Stimulated activated CD4-positive, alpha-beta T cell treated with anti-CD3 and anti-CD28 coated beads, Interleukin-12 subunit alpha, Interleukin-12 subunit beta, amount 100 ng/mL, for 24 hours (primary cell): Measurements from ENCODE around the gene DIP2A.

ENCODE experiments used
- DNase-seq, 2 experiments: peaks; one replicate each; pipeline ENCODE4 v3.0.0-alpha.2; 2020; ENCODE audit warnings: low read depth in 2 of 2

Gene DIP2A, protein sequence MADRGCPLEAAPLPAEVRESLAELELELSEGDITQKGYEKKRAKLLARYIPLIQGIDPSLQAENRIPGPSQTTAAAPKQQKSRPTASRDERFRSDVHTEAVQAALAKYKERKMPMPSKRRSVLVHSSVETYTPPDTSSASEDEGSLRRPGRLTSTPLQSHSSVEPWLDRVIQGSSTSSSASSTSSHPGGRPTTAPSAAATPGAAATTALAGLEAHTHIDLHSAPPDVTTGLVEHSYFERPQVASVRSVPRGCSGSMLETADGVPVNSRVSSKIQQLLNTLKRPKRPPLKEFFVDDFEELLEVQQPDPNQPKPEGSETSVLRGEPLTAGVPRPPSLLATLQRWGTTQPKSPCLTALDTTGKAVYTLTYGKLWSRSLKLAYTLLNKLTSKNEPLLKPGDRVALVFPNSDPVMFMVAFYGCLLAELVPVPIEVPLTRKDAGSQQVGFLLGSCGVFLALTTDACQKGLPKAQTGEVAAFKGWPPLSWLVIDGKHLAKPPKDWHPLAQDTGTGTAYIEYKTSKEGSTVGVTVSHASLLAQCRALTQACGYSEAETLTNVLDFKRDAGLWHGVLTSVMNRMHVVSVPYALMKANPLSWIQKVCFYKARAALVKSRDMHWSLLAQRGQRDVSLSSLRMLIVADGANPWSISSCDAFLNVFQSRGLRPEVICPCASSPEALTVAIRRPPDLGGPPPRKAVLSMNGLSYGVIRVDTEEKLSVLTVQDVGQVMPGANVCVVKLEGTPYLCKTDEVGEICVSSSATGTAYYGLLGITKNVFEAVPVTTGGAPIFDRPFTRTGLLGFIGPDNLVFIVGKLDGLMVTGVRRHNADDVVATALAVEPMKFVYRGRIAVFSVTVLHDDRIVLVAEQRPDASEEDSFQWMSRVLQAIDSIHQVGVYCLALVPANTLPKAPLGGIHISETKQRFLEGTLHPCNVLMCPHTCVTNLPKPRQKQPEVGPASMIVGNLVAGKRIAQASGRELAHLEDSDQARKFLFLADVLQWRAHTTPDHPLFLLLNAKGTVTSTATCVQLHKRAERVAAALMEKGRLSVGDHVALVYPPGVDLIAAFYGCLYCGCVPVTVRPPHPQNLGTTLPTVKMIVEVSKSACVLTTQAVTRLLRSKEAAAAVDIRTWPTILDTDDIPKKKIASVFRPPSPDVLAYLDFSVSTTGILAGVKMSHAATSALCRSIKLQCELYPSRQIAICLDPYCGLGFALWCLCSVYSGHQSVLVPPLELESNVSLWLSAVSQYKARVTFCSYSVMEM (N-terminal part only)

DNA sequence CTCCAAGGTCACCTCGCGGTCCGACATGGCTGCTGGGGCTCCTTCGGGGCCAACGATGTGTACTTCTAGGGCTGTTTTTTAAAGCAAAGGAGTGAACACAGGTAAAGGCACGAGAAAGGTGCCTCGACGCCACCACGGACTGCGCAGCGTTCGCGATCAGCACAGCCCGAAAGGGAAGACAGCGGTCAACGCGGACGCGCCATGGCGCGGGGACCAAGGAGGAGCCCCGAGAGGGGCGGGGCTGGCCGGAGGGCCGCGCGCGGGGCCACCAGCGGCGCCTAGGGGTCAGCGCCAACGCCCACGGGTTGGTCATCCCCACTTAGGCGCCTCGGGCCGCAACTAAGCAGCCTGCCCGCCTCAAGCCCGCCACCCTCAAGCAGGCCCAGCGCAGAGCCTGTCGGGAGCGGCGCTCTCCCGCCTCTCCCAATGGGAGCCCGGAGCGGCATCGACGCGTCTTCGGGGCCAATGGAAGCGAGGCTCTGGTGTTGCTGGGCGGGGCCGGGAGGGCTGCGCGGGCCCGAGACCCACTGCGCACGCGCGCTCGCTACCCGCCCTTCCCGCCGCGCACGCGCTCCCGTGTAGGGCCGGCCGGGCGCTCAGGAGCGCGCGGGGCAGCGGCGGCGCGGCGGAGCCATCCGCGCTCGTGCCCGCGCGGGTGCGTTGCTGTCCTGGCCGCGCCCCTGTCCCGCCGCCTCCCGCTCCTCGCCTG lies at the start of gene DIP2A:
TSS of gene DIP2A (plus strand) at position 577 of the 709 bp plus-strand sequence. CDS start 241 bp downstream, outside the sequence.
- peak; percentile 86 to 87 for DNase-seq

DNA sequence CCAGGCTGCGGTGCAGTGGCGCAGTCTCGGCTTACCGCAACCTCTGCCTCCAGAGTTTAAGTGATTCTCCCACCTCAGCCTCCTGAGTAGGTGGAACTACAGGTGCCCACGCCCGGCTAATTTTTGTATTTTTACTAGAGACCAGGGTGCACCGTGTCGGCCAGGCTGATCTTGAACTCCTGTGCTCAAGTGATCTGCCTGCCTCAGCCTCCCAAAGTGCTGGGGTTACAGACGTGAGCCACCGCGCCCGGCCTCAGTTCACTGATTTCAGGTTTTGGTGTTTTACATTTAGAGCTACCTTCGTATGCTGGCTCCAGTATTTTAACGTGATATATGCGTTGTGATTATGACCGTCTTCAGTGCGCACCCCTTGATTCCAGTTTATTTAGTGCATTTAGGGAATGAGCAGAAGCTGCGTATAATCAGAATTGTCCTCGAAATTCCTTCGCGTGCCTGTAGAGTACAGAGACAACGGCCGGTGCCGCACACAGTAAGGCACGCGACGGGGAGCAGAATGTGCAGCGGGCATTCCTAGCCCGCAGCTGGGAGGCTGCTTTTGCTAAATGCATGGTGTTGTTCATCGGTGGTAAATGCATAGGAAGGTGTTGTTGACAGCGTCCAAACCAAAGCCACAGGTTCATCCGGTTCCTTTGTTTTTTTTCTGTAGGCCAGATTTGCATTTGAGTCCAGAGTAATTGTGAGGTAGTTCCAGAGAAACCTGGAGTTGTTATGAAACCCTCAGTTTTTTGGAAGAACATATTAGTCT lies 48.9 kb upstream of the DIP2A start:
- DNase-seq = no peak

DNA sequence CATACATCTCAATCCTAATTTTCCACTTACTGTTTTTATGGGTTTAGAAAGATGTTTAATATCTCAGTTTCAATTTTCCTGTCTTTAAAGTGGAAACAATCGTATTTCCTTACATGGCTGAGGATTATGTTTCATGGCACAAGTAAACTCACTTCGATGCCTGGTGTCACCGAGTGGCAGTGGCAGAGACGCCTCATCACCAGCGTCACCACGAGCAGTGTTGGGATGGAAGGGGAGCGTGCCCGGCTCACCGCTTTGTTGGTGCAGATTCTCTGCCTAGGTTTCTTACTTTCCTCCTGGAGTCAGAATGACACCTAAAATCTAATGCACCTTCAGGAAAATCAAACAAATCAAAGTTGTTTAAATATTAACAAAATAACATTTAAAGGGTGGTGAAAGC lies 48.2 kb upstream of the DIP2A start:
- DNase-seq = no peak

DNA sequence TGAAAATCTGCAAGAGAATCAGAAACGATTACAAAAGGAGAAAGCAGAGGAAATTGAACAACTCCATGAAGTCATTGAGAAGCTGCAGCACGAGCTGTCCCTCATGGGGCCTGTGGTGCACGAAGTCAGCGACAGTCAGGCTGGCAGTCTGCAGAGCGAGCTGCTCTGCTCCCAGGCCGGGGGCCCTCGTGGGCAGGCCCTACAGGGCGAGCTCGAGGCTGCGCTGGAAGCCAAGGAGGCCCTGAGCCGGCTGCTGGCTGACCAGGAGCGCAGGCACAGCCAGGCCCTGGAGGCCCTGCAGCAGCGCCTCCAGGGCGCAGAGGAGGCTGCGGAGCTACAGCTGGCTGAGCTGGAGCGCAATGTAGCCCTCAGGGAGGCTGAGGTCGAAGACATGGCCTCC lies 47.5 kb upstream of the DIP2A start:
- DNase-seq = no peak

DNA sequence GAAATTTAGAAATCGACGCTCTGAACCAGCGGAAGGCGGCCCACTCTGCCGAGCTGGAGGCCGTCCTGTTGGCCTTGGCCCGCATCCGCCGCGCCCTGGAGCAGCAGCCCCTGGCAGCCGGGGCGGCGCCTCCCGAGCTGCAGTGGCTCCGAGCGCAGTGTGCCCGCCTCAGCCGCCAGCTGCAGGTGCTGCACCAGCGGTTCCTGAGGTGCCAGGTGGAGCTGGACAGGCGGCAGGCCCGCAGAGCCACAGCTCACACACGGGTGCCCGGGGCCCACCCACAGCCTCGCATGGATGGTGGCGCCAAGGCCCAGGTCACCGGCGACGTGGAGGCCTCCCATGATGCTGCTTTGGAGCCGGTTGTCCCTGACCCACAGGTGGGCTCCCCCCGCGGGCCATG lies 47.0 kb upstream of the DIP2A start:
- no peak for DNase-seq

DNA sequence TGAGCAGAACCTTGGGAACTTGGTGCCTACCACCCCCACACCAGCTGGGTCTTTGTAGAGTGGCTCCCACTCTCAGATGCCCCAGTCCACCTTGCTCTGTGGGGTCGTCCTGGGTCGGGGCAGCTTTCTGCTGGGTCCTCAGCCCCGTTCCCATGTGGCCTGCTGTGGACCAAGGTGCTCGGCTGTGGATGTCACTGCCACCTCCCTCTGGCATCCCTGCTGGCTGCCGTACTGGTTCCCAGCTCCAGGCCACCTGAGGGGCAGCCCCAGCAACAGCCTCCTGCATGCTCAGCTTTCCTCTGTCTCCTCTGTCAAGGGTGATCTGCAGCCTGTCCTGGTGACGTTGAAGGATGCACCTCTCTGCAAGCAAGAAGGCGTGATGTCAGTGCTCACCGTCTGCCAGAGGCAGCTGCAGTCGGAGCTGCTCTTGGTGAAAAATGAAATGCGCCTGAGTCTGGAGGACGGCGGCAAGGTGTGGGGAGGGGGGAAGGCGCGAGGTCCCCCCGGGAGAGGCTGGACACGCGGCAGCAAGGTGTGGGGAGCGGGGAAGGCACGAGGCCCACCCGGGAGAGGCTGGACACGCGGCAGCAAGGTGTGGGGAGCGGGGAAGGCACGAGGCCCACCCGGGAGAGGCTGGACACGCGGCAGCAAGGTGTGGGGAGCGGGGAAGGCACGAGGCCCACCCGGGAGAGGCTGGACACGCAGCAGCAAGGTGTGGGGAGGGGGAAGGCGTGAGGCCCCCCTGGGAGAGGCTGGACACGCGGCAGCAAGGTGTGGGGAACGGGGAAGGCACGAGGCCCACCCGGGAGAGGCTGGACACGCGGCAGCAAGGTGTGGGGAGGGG lies 45.9 kb upstream of the DIP2A start:
- no peak for DNase-seq

DNA sequence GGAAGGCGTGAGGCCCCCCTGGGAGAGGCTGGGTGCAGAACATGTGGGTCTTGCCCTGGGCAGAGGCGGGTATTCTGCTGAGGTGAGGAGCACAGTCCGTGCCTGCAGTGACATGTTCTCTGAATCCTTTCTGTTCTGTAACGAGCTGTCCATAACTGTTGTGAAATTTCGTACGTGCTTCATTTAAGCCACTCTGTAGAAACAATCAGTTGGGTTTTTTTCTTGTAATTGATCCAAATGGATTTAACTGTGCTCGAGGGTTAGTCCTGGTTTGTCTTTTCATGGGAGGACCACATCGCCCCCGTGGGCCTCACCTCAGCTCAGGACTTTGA lies 45.4 kb upstream of the DIP2A start:
- DNase-seq = no peak

DNA sequence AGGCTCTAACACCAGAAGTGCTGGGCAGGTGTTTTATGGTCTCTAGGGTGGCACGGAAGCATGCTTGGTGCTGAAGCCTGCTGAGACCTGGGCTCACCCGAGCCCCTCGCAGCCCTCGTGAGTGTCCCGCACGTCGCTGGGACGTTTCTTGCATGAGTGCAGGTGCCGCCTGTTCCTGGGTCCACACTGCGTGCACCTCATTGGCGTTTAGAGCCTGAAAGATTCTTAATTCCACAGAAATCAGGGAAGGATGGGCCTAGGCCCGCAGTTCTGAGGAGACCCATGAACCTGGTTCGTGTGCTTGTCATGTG lies 43.8 kb upstream of the DIP2A start:
- no peak for DNase-seq

DNA sequence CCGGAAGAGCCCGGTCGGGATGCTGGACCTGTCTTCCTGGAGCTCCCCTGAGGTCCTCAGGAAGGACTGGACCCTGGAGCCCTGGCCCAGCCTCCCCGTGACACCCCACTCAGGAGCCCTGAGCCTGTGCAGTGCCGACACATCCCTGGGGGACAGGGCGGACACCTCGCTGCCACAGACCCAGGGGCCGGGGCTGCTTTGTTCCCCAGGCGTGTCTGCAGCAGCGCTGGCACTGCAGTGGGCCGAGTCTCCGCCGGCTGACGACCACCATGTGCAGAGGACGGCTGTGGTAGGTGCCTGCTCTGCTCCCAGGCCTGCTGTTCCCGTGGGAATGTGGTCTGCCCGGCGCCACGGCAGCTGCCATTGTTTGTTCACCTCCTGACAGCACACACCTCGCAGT lies 42.1 kb upstream of the DIP2A start:
- DNase-seq = no peak

DNA sequence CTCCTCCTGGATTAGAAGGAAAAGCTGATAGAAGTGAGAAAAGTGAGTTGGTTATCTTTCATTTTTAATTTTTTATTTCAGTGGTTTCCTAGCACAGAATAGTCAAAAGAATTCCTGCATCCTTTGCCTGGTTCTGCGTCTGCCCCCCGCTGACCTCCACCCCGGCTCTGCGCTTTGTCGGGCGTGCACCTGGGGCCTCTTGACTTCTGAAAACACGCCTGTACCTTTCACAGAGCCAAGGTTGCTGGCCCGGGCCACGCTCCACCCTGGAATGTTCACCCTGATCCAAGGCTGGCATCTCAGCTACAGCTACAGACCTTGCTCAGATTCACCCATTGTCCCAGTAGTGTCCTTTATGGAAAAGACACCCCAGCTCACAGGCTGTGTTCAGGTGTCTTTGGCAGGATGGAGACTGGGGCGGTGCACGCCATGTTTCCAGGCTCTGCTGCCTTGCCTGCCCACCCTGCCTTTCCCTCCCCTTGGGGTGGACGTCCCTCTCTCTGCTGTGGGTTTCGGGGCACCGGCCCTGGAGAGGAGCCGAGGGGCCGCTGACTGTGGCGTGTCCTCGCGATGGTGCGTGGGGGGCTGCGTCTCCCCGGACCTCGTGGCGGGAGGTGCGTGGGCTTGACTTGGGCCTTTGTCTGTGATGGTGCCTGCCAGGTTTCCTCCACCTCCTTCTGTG lies 40.3 kb upstream of the DIP2A start:
- no peak for DNase-seq

DNA sequence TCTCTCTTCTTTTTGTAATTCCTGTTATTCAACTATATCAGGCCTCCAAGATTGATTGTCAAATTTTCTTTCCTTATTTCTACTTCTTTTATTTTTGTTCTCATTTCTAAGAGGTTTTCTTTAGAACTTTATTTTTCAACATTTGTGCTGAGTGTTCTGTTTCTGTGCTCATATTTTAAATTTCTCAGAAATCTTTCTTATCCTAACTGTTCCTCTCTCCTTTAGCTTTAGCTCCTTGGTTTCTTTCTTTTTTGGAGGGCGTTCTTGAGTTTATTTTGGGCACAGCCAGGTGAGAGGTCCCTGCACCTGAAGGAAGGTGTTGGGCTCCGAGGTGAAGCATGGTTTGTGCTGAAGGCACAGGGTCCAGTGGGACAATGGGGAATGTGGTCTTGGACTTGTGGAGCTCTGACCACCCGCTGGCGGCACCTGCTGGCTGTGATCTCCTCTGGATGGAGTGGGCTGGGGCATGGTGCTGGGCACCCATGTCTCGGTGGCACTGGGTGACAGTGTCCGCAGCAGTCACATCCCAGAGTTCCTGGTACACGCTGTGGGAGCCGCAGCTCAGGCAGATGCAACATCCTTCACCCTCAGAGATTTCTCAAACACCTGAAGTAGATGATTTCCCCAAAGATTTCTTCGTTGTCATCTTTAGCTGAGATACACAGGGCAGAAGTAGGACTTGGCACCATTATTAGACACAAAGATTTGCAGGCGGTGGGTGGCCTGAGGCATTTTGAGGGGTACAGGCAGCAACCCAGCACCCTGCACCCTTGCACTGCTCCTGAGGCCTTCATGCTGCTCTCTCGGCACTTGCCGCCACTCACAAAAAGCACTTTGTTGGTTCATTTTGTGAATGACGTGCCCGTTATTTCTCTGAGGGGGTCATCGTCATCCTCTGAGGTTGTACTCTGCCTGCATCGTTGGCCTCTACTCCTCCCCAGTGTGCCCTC lies 38.2 kb upstream of the DIP2A start:
- DNase-seq = no peak

DNA sequence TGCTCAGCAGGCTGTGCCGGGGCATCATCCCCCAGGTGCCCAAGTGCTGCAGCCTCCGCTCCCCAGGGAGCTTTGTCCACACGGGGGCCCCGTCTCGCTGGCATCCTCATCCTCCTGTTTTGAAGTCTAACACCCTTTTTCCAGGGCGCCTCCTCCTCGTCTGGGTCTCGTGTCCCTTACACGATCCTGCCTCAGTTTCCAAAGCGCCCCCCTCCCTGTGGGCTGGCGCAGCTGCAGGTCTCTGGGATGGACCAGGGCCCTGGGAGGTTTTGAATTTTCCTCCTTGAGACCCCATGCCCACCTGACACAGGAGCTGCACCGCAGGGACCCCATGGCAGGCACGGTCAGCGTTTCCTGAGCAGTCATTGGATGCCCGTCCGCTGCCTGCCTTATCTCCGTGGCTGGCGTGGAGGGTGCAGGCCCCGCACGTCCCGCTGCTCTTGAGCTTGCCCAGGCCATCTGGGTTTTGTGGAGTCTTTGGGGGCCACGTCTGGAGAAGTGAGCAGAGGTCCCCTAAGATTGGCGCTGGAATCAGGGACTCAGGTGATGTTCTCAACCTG lies 37.4 kb upstream of the DIP2A start:
- DNase-seq = no peak

DNA sequence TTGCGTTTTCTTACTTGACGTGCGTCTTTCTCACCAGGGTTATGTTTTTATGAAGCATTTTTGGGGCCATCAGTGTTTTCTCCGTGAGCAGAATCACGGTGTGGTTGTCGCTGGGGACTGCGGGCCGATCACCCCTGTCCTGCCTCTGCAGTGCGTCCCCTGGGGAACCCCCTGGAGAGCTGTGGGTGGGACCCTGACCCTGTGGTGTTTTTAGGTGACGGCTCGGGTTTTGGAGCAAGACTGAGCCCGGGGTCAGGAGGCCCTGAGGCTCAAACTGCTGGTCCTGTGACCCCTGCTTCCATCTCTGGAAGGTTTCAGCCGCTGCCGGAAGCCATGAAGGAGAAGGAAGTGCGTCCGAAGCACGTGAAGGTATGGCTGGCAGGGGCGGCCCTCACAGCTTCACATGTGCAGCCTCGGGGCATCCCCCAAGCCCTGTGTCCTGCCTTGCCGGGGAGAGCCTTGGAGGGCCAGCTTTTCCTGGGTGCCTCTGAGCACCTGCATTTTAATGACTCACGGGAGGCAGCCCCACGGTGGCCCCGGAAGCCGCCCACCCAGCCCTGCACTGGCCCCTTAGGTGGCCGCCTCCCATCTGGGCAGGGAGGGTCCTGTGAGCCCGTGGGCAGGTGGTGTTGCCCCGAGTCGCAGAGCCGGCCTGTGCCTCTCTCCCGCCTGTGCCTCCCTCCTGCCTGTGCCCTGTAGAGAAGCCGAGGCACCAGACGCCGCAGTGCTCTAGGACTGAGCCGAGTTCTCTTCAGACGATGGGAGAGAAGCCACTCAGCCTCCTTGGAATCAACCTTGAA lies 36.7 kb upstream of the DIP2A start:
- DNase-seq = no peak

DNA sequence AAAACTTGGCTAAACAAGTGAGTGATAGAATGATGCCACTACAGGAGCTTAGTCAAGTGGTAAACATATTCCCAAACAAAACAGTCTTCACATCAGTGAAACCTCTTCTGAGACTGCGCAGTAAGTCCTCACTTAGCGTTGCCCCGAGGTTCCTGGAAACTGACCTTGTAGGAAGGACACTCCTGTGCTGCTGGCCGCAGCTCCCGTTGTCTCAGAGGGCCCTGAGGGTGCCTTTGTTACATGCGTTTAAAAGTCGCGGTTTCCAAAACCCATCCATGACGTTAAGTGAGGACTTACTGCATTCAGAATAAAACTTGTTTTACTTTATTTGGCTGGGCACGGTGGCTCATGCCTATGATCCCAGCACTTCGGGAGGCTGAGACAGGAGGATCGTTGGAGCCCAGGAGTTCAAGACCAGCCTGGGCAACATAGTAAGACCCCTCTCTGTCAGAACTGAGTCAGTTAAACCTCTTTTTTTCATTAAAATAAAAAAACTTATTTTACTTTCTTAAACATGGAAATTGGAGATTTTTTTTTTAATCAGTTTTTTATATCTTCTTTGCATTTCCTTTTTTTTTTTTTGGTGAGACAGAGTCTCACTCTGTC lies 36.0 kb upstream of the DIP2A start:
- DNase-seq = no peak

DNA sequence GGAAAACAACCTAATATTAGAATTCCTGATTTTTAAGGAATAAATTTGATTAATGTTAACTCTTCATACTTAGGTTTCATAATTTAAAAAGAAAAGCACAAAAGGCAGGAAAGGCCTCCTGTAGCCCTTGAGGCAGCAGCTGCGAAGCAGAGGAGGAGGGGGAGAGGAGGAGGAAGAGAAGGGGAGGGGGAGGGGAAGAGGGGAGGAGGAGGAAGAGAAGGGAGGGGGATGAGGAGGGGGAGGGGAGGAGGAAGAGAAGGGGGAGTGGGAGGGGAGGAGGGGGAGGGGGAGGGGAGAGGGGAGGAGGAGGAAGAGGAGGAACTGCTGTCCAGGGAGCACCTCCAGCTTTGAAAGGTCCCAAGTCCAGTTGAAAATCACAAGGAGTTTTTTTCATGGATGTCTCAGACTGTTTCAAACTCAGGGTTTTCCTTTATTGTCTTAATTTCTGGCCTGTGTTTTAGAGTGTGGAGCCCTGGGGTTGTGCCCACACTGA lies 35.1 kb upstream of the DIP2A start:
- DNase-seq = no peak

DNA sequence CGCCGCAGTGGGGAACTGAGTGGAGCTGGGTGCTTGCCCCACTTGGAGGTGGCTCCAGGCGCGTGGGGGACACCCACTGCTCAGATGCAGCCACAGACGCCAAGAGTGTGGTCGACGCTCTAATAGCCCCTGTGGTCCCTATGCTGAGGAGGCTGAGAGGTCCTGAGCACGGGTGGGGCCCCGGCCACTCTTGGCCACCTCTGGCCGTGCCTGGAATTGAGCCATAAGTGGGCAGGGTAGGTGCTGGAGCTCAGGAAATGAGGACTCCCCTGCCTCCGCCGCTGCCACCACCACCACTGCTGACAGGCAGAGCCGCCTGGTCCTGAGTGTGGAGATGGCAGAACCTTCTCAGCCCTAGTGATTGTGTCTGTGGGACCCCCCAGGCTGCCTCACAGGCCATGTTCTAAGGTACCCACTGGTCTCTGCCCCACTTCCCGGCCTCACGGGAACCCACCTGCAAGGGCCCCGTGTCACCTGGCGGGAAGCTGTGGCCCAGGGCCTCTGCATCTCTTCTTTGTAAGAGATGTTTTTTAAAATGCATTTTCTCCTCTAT lies 34.6 kb upstream of the DIP2A start:
- DNase-seq = no peak
